ENCODE measurements around the gene AKT2. TPM values are rescaled to one million over a fixed set of nuclear protein-coding genes. Genes with fewer than 3 reads are reported as not detected.

AKT2 gene
- total RNA-seq, 2 donors from 2014 or later, result 46.2 to 96.2 TPM

DNA sequence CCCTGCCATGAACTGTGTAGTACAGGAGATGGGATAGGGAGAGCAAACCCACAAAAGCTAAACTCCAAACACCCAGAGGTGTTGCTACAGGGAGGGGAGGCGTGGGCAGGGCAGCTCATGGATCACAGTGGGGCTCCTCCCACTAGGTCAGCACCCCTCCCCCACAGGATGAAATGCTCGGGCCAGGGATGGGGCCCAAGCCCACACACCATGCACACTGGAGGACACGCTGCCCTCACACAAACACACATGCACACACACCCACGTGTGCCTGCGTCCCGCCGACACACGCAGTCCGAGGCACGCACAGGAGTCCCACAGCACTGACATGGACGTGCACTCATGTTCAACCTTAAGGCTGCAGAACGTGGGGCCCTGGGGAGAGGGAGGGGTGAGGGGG, 52.7 kb downstream of the AKT2 start:
- TF ChIP-seq, protein P1, sequence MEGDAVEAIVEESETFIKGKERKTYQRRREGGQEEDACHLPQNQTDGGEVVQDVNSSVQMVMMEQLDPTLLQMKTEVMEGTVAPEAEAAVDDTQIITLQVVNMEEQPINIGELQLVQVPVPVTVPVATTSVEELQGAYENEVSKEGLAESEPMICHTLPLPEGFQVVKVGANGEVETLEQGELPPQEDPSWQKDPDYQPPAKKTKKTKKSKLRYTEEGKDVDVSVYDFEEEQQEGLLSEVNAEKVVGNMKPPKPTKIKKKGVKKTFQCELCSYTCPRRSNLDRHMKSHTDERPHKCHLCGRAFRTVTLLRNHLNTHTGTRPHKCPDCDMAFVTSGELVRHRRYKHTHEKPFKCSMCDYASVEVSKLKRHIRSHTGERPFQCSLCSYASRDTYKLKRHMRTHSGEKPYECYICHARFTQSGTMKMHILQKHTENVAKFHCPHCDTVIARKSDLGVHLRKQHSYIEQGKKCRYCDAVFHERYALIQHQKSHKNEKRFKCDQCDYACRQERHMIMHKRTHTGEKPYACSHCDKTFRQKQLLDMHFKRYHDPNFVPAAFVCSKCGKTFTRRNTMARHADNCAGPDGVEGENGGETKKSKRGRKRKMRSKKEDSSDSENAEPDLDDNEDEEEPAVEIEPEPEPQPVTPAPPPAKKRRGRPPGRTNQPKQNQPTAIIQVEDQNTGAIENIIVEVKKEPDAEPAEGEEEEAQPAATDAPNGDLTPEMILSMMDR (IDR thresholded peaks at IDR 0.05), result no peak
- TF ChIP-seq POLR2A (IDR thresholded peaks at IDR 0.05), result no peak
- Histone ChIP-seq H3K36me3 (replicated peaks in 1 of 2; ENCODE audit: insufficient read depth in 1 of 2, low read depth in 2 of 2) (peaks cover 8 to 17% of the 10 kb centered on the region in 2 donors), H3K9me3 (no peaks in the 10 kb centered on the region), H3K4me3 (no peak overlapping the region), H3K27ac (no peak overlapping the region), H3K27me3 (no peaks in the 10 kb centered on the region), H3K4me1 (no peaks in the 10 kb centered on the region)
- intact Hi-C loops (cut with DNase I), result no loop called here
- WGBS, 2 donors, result 80 to 83% methylated on average over 2 to 12 of the region's 12 CpGs
- DNase-seq (no peak), ATAC-seq (no peak)

DNA sequence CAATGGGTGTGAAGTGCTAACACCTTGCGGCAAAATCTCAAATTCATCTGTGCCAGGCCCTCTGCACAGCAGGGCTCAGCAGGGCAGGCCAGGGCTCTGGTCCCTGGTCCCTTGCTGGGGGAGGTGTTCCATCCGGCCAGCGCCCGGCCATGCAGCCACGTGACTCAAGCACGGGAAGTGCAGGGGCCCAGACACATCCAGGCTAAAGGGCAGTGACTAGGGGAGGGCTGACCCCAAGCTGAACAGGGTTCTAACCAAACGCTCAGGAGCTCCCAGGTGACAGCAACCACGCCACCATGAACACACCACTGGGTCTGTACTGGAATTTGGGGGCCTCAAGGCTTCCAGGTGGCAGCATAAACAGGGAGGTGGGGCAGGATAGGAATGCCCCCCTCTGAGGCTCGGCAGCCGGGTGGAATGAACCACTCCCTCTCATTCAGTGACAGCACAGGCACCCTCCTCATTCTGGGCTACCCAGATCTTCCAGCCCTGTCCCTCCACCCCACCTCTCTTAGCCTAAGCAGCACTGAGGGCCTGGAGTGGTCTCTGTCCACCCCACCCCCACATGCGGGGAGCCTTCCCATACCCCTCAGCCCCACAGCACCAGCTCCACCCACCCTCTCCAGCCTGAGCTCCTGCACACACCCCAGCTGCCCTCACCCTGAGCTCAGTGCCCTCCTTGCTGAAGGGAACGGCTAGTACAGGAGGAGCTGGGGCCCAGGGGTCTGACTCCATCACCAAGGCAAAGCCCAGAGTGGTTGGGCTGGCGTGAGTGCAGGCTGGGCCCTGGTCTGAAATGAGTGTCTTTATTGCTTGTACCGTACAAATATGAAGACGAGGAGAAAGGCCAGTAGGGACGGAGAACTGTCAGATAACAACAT, 53.4 kb downstream of the AKT2 start:
- Histone ChIP-seq H3K27ac (no peak overlapping the region), H3K4me1 (peaks cover under 1% of the 10 kb centered on the region), H3K4me3 (no peak overlapping the region), H3K9me3 (no peaks in the 10 kb centered on the region), H3K27me3 (peaks cover 0 to under 1% of the 10 kb centered on the region in 2 donors), H3K36me3 (replicated peaks in 1 of 2; ENCODE audit: insufficient read depth in 1 of 2, low read depth in 2 of 2) (peaks cover 4 to 13% of the 10 kb centered on the region in 2 donors)
- ATAC-seq (no peak), DNase-seq (no peak)
- intact Hi-C loops (cut with DNase I), result no loop called here
- 65 to 78% methylated on average over 10 to 16 of the region's 16 CpGs for WGBS, 2 donors
- TF ChIP-seq, protein P1 (IDR thresholded peaks at IDR 0.05), result no peak
- no peak for TF ChIP-seq POLR2A (IDR thresholded peaks at IDR 0.05)

DNA sequence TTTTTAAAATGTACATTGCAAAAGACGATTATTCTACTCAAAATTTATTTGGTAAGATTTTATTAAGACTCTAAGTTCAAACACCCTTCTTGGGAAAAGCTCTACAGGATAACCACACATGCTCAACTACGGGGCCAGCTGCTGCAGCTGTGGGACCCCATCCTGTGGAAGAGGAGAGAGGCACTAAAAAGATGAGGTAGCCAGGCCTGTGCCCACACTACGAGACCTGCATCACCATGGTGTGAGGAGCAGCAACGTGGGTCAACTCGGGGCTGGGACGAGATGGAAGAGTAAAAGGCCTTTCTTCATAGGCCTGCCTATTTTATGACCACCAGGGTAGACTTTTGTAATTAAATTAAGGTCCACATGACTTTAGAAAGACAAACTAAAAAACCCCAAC, 54.1 kb downstream of the AKT2 start:
- DNase-seq (no peak), ATAC-seq (no peak)
- H3K4me1 ChIP-seq, result peaks cover 8% of the 10 kb centered on the region
- intact Hi-C loops (cut with DNase I), result no loop called here
- peaks cover 4 to 6% of the 10 kb centered on the region in 2 donors for H3K36me3 ChIP-seq (replicated peaks in 1 of 2; ENCODE audit: insufficient read depth in 1 of 2, low read depth in 2 of 2)
- no peak for TF ChIP-seq POLR2A (IDR thresholded peaks at IDR 0.05)
- TF ChIP-seq, protein P1 (IDR thresholded peaks at IDR 0.05), result no peak
- 83 to 89% methylated on average over 6 of the region's 6 CpGs for WGBS, 2 donors
- H3K27ac ChIP-seq, result no peak overlapping the region
- H3K9me3 ChIP-seq, result no peaks in the 10 kb centered on the region
- H3K4me3 ChIP-seq, result no peak overlapping the region
- H3K27me3 ChIP-seq, result peaks cover 0 to 8% of the 10 kb centered on the region in 2 donors

DNA sequence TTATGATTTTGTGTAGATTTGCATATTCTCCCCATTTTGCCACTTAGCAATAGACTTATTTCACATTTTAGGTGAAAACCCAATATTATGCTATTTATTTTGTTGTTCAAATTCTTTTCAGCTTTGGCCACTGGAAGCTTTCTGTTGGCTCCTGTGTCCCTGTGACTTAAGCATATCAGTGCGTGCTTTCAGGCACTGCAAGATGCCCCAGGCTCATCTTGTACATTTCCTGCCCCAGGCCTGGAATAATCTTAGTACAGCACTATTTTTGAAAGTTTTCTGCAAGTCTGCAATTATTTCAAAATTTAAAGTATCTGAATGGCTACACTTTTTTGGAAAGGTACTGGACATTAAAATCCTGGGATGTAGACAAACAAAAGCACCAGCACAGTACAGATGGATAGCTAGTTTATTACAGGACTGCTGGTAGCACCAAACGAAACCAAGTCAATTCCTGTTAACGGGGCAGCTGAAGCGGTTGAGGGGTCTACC, 55.2 kb downstream of the AKT2 start:
- Histone ChIP-seq H3K27ac (no peak overlapping the region), H3K36me3 (replicated peaks in 1 of 2; ENCODE audit: insufficient read depth in 1 of 2, low read depth in 2 of 2) (no peaks in the 10 kb centered on the region), H3K4me1 (peaks cover 10% of the 10 kb centered on the region), H3K4me3 (no peak overlapping the region), H3K9me3 (no peaks in the 10 kb centered on the region), H3K27me3 (peaks cover 0 to 13% of the 10 kb centered on the region in 2 donors)
- WGBS, 2 donors, result 61 to 72% methylated on average over 4 of the region's 4 CpGs
- TF ChIP-seq, protein P1 (IDR thresholded peaks at IDR 0.05), result no peak
- no peak for TF ChIP-seq POLR2A (IDR thresholded peaks at IDR 0.05)
- ATAC-seq (no peak), DNase-seq (no peak)
- intact Hi-C loops (cut with DNase I), result no loop called here

Data from body of pancreas (tissue), 4 donors.